GM12878 (cell line): ENCODE data around the gene DUT. TPM values are rescaled to one million over a fixed set of nuclear protein-coding genes. Genes with fewer than 3 reads are reported as not detected.

ENCODE experiments used
- ATAC-seq: fragments of 200-7000 bp; cut with Tn5 transposase; 3 replicates; pipeline ENCODE4 v1.9.1; 2020; ENCODE audit warnings: mild to moderate bottlenecking, moderate library complexity
- BruUV-seq: library from RNA; stranded (reverse); fragments of 400-500 nt; replicated peaks from 2 replicates; lab custom pipeline; 2021; lab: Mats Ljungman, UMichigan
- CTCF ChIA-PET: fragments of 300-600 bp; sonication (Branson Sonifier 250); formaldehyde crosslinking; extraction: SDS; loops from one replicate; lab custom pipeline; 2021; ENCODE audit warnings: inconsistent platforms; lab: Yijun Ruan, JAX
- POLR2A ChIA-PET: fragments of 350-600 bp; formaldehyde crosslinking; extraction: SDS; loops from one replicate; lab custom pipeline; 2021; ENCODE audit warnings: inconsistent platforms; lab: Charles Lee
- RAD21 ChIA-PET: fragments of 300-600 bp; sonication (Branson Sonifier 250); formaldehyde crosslinking; loops from one replicate; lab custom pipeline; 2023; ENCODE audit warnings: antibody characterized with exemption; ENCODE audit not compliant: unreplicated experiment; lab: Charles Lee
- SMC1A ChIA-PET: fragments of 300-600 bp; sonication (Branson Sonifier 250); formaldehyde crosslinking; loops from one replicate; lab custom pipeline; 2023; ENCODE audit not compliant: unreplicated experiment, uncharacterized antibody; lab: Charles Lee
- DNase-seq: peaks from one replicate; pipeline ENCODE4 v3.0.0-alpha.2; 2011; ENCODE audit warnings: low read depth, low spot score
- FAIRE-seq: peaks from 3 replicates; lab custom pipeline; 2011; peaks lifted over from hg19 to GRCh38; lab: Jason Lieb, UNC
- H2AFZ ChIP-seq: 2 replicates; pipeline ENCODE4 v1.6.0; 2011; ENCODE audit warnings: low read depth, low read length, control low read depth; ENCODE audit not compliant: control insufficient read depth
- H3K27ac ChIP-seq: 2 replicates; pipeline ENCODE4 v1.5.1; 2011; ENCODE audit warnings: control low read depth; ENCODE audit not compliant: control insufficient read depth, insufficient read depth
- H3K27me3 ChIP-seq, 2 experiments: replicated peaks in 1 of 2; 2 replicates each; pipeline versions ENCODE4 v1.6.0 to v1.6.1; 2011; ENCODE audit warnings: low read length in 1 of 2; ENCODE audit not compliant: control insufficient read depth in 2 of 2, insufficient read depth in 2 of 2
- H3K36me3 ChIP-seq, 2 experiments: 2 replicates each; pipeline ENCODE4 v1.5.1; 2011; ENCODE audit warnings: low read length in 1 of 2; ENCODE audit not compliant: control insufficient read depth in 2 of 2, insufficient read depth in 2 of 2
- H3K4me1 ChIP-seq: 2 replicates; pipeline ENCODE4 v1.6.1; 2011; ENCODE audit warnings: mild to moderate bottlenecking, low read length, moderate library complexity, mixed read lengths; ENCODE audit not compliant: control insufficient read depth, insufficient read depth
- H3K4me2 ChIP-seq: 2 replicates; pipeline ENCODE4 v1.6.0; 2011; ENCODE audit warnings: control low read depth; ENCODE audit not compliant: control insufficient read depth, insufficient read depth
- H3K4me3 ChIP-seq: fragments of 200-600 bp; sonication (generic); 2 replicates; pipeline ENCODE4 v1.5.1; 2016
- H3K79me2 ChIP-seq: 2 replicates; pipeline ENCODE4 v1.6.0; 2011; ENCODE audit warnings: low read length; ENCODE audit not compliant: control insufficient read depth, insufficient read depth
- H3K9ac ChIP-seq: 2 replicates; pipeline ENCODE4 v1.8.0; 2011; ENCODE audit warnings: low read length, control low read depth, mixed read lengths; ENCODE audit not compliant: control insufficient read depth, insufficient read depth
- H3K9me3 ChIP-seq: replicated peaks from 3 replicates; pipeline ENCODE4 v1.5.1; 2011; ENCODE audit warnings: mild to moderate bottlenecking, low read length; ENCODE audit not compliant: control insufficient read depth, insufficient read depth
- H4K20me1 ChIP-seq: 2 replicates; pipeline ENCODE4 v1.6.0; 2011; ENCODE audit not compliant: control insufficient read depth, insufficient read depth
- BHLHE40 ChIP-seq, 2 experiments: fragments of 450-650 bp in 1 of 2; IDR thresholded peaks; 2 replicates each; pipeline ENCODE4 v1.6.1; 2011 to 2017; ENCODE audit warnings: low read depth in 2 of 2, borderline replicate concordance in 1 of 2, improper control_type of control experiment in 1 of 2, low read length in 1 of 2, mild to moderate bottlenecking in 1 of 2
- CHD2 ChIP-seq: IDR thresholded peaks from 2 replicates; pipeline ENCODE4 v1.6.1; 2011; ENCODE audit warnings: low read depth, low read length, improper control_type of control experiment, borderline replicate concordance
- ESRRA ChIP-seq: IDR thresholded peaks from 2 replicates; pipeline ENCODE4 v1.6.1; 2012; ENCODE audit warnings: mild to moderate bottlenecking, low read length, improper control_type of control experiment
- MEF2B ChIP-seq: fragments of 450-650 bp; IDR thresholded peaks from 2 replicates; pipeline ENCODE4 v1.6.1; 2018; ENCODE audit warnings: mild to moderate bottlenecking, moderate library complexity; ENCODE audit not compliant: partially characterized antibody, poor library complexity, severe bottlenecking
- NR2F1 ChIP-seq: fragments of 450-650 bp; conservative IDR thresholded peaks from 2 replicates; pipeline ENCODE4 v1.6.1; 2017; ENCODE audit warnings: mild to moderate bottlenecking
- RAD21 ChIP-seq: IDR thresholded peaks from 2 replicates; pipeline ENCODE4 v1.6.1; 2011; ENCODE audit warnings: mild to moderate bottlenecking, low read depth, low read length, moderate library complexity; ENCODE audit not compliant: insufficient read depth
- RAD51 ChIP-seq: fragments of 450-650 bp; IDR thresholded peaks from 2 replicates; pipeline ENCODE4 v1.6.1; 2016; ENCODE audit warnings: moderate library complexity, mild to moderate bottlenecking, inconsistent platforms
- SMC3 ChIP-seq: IDR thresholded peaks from 2 replicates; pipeline ENCODE4 v1.6.1; 2011; ENCODE audit warnings: low read length, improper control_type of control experiment, borderline replicate concordance
- ZNF384 ChIP-seq: IDR thresholded peaks from 2 replicates; pipeline ENCODE4 v1.6.1; 2012; ENCODE audit warnings: low read depth, mild to moderate bottlenecking, low read length, improper control_type of control experiment, borderline replicate concordance
- WGBS: methylation state at CpG from one replicate; pipeline ENCODE4 v1.1.6; 2016; ENCODE audit warnings: low lambda C conversion rate; ENCODE audit not compliant: insufficient replicate concordance, insufficient coverage; ENCODE audit errors: missing lambda C conversion rate; 5-methylcytosine and 5-hydroxymethylcytosine counted together
- in situ Hi-C: fragments of 300-500 bp; cut with MboI; formaldehyde crosslinking; loops from 9 replicates; pipeline ENCODE4 v1.14.3; 2018; ENCODE audit warnings: mixed read lengths
- intact Hi-C: fragments of 100-400 bp; cut with micrococcal nuclease; formaldehyde crosslinking; loops from one replicate; pipeline ENCODE4 v1.14.2; 2022; ENCODE audit not compliant: unreplicated experiment
- polyA plus RNA-seq, 11 experiments: library from polyadenylated mRNA; depleted of rRNA in 4 of 11; unstranded in 6 of 11; stranded (reverse) in 5 of 11; fragments of >200 nt; fragmentation: Nextera tagmentation in 4 of 11; fragmentation: Illumina TruSeq in 1 of 11; extraction: Ambion mirVana in 4 of 11; extraction: Trizol in 1 of 11; gene quantifications; 1 replicate in 1 of 11; 2 replicates in 10 of 11; pipeline versions ENCODE4 v1.2.1 to v1.2.3, GENCODE V29; 2011 to 2016; ENCODE audit warnings: inconsistent platforms in 2 of 11, missing spikeins in 2 of 11, low read depth in 1 of 11
- total RNA-seq, 4 experiments: library from RNA; depleted of rRNA in 3 of 4; stranded (reverse); fragments of >200 nt in 3 of 4; fragmentation: Illumina TruSeq in 1 of 4; extraction: Trizol in 1 of 4; gene quantifications; 2 replicates each; pipeline versions ENCODE4 v1.2.1 to v1.2.3, GENCODE V29; 2013 to 2021
- TF ChIP-seq, protein P1 (sequence below): fragments of 450-650 bp; IDR thresholded peaks from 2 replicates; pipeline ENCODE4 v1.6.1; 2017; ENCODE audit warnings: mild to moderate bottlenecking, moderate library complexity
- TF ChIP-seq, protein P2 (sequence below): IDR thresholded peaks from 2 replicates; pipeline ENCODE4 v1.6.1; 2011; ENCODE audit warnings: low read depth, mild to moderate bottlenecking, low read length, moderate library complexity, borderline replicate concordance; ENCODE audit errors: extremely low read depth
- TF ChIP-seq, protein P3 (sequence below): fragments of 450-650 bp; formaldehyde crosslinking; IDR thresholded peaks from 2 replicates; pipeline ENCODE4 v1.4.0; 2022; ENCODE audit warnings: mild to moderate bottlenecking, moderate library complexity

DUT gene
- total and polyA plus RNA-seq, 10 of the 15 experiments (the other 5 are each of a cell fraction or from before 2014, with no cell fraction given): 20.1 to 452 (median 149) TPM

DNA sequence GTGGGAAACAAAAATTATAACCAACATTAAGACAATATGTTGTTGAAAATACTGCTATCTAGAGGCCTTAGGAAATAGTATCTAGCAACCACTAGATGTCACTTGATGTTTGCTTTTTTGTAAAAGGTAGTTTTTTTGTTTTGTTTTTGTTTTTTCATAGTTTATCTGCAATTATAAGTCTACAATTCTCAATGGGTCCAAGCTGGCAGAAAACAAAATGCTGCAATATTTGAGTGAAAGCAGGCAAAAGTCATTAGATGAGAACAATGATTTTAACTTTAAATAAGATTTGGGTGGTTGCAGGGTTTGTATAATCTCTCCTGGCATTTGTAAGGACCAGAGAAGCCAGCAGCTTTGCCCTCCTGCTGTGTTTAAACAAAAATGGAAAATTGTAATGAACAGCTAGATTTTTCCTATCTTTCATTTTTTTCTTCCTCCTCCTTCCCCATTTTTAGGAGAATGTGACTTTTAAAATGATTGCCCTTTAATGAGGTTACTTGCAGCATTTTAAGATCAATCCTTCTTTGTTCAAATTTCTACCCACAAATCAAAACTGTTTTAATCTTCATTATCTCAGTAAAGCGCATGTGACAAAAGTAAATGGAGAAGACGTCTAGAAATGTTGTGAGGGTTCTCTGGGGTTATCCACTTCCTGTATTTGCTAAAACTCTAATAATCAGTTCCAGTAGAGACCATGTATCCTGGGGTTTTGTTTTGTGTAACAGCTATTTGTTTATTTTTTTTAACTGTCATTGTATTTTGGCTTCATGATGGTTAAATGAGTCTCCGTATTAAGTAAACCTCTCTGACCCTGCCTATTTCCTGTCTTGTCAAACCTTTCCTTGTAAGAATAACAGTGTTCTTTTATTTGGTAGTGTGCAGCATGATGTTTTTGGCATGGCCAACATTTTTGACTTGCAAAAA lies 27.3 kb downstream of the DUT start:
- H3K79me2 ChIP-seq: no peaks in the 10 kb centered on the region
- H3K27ac ChIP-seq: peak overlapping the region; percentile 53
- peak overlapping the region; percentile 81 for H3K4me2 ChIP-seq
- CTCF ChIA-PET: interaction anchor here (0.7 to 10.2 kb wide), 49 partner anchors 11 to 1787 kb away, joined by 3 to 123 read pairs (median 4); partner anchors contain the start of genes CEP152, DUT, EID1 and FGF7
- peak; percentile 92 for FAIRE-seq
- peak overlapping the region; percentile 79 for H2AFZ ChIP-seq
- 0% methylated on average over 3 of the region's 3 CpGs for WGBS
- peak overlapping the region; percentile 22 for H3K4me3 ChIP-seq
- POLR2A ChIA-PET: interaction anchor here (0.8 to 1.6 kb wide), 2 partner anchors 442 to 520 kb away, joined by 3 to 5 read pairs; partner anchors contain the start of gene EID1
- DNase-seq: no peak
- no peaks in the 10 kb centered on the region for H3K9me3 ChIP-seq
- in situ Hi-C loops (loop anchor here (10.0 to 25.0 kb wide), 2 partner anchors 804 to 1786 kb away; partner anchors contain the start of genes COPS2 and GALK2), intact Hi-C loops (loop anchor here (1.0 to 10.0 kb wide), 5 partner anchors 282 to 1066 kb away; partner anchors contain the start of genes COPS2 and FGF7)
- SMC1A ChIA-PET: interaction anchor here (0.6 to 5.0 kb wide), 48 partner anchors 8 to 1787 kb away, joined by 3 to 58 read pairs (median 4); partner anchors contain the start of genes EID1, FBN1 and FGF7
- no peaks in the 10 kb centered on the region for H4K20me1 ChIP-seq
- no peaks in the 10 kb centered on the region for H3K27me3 ChIP-seq
- BruUV-seq: no TSS peak
- RAD21 ChIA-PET: interaction anchor here (0.7 to 5.2 kb wide), 38 partner anchors 11 to 1064 kb away, joined by 3 to 50 read pairs (median 4); partner anchors contain the start of genes CEP152, FBN1 and FGF7
- peak overlapping the region; percentile 21; the same call in 1 of the 2 replicates for H3K9ac ChIP-seq
- ATAC-seq: peak; percentile 70
- H3K36me3 ChIP-seq: no peaks in the 10 kb centered on the region
- H3K4me1 ChIP-seq: peaks cover 10% of the 10 kb centered on the region
- TF ChIP-seq SMC3 (peak; percentile 65; the same call in 1 of the 2 replicates), ESRRA (no peak), CHD2 (no peak), NR2F1 (no peak), BHLHE40 (IDR thresholded peaks at IDR 0.05; ENCODE audit: borderline replicate concordance in 1 of 2, low read depth in 2 of 2, low read length in 1 of 2) (peak in 1 of 2 experiments; percentile 62; a peak in 2 of 4 replicates), RAD21 (peak; percentile 78), MEF2B (peak; percentile 25), RAD51 (peak; percentile 10; the same call in 1 of the 2 replicates), ZNF384 (peak; percentile 40; the same call in 1 of the 2 replicates)
- TF ChIP-seq, protein P1, sequence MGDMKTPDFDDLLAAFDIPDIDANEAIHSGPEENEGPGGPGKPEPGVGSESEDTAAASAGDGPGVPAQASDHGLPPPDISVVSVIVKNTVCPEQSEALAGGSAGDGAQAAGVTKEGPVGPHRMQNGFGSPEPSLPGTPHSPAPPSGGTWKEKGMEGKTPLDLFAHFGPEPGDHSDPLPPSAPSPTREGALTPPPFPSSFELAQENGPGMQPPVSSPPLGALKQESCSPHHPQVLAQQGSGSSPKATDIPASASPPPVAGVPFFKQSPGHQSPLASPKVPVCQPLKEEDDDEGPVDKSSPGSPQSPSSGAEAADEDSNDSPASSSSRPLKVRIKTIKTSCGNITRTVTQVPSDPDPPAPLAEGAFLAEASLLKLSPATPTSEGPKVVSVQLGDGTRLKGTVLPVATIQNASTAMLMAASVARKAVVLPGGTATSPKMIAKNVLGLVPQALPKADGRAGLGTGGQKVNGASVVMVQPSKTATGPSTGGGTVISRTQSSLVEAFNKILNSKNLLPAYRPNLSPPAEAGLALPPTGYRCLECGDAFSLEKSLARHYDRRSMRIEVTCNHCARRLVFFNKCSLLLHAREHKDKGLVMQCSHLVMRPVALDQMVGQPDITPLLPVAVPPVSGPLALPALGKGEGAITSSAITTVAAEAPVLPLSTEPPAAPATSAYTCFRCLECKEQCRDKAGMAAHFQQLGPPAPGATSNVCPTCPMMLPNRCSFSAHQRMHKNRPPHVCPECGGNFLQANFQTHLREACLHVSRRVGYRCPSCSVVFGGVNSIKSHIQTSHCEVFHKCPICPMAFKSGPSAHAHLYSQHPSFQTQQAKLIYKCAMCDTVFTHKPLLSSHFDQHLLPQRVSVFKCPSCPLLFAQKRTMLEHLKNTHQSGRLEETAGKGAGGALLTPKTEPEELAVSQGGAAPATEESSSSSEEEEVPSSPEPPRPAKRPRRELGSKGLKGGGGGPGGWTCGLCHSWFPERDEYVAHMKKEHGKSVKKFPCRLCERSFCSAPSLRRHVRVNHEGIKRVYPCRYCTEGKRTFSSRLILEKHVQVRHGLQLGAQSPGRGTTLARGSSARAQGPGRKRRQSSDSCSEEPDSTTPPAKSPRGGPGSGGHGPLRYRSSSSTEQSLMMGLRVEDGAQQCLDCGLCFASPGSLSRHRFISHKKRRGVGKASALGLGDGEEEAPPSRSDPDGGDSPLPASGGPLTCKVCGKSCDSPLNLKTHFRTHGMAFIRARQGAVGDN: peak; percentile 56; the same call in 1 of the 2 replicates
- TF ChIP-seq, protein P2, sequence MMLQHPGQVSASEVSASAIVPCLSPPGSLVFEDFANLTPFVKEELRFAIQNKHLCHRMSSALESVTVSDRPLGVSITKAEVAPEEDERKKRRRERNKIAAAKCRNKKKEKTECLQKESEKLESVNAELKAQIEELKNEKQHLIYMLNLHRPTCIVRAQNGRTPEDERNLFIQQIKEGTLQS: no peak
- TF ChIP-seq, protein P3, sequence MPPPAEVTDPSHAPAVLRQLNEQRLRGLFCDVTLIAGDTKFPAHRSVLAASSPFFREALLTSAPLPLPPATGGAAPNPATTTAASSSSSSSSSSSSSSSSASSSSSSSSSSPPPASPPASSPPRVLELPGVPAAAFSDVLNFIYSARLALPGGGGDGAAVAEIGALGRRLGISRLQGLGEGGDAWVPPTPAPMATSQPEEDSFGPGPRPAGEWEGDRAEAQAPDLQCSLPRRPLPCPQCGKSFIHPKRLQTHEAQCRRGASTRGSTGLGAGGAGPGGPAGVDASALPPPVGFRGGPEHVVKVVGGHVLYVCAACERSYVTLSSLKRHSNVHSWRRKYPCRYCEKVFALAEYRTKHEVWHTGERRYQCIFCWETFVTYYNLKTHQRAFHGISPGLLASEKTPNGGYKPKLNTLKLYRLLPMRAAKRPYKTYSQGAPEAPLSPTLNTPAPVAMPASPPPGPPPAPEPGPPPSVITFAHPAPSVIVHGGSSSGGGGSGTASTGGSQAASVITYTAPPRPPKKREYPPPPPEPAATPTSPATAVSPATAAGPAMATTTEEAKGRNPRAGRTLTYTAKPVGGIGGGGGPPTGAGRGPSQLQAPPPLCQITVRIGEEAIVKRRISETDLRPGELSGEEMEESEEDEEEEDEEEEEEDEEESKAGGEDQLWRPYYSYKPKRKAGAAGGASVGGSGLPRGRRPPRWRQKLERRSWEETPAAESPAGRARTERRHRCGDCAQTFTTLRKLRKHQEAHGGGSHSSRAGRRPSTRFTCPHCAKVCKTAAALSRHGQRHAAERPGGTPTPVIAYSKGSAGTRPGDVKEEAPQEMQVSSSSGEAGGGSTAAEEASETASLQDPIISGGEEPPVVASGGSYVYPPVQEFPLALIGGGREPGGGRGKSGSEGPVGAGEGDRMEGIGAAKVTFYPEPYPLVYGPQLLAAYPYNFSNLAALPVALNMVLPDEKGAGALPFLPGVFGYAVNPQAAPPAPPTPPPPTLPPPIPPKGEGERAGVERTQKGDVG (CRISPR knock-in tag): no peak
